ENCODE results near the gene MSH3. TPM values are rescaled to one million over a fixed set of nuclear protein-coding genes. Genes with fewer than 3 reads are reported as not detected.
"Not testable (repeated sequence)": the region's sequence is repeated elsewhere in the genome, so short reads cannot be mapped to it uniquely, and the experiment has no call there.

Gene MSH3
- polyA plus RNA-seq, 5 donors, result 14.4 to 17.5 (median 17.0) TPM

GRCh38 chr5:80790698-80791097 lies 136.2 kb downstream of the MSH3 start:
- no peak for DNase-seq

- no peak for DNase-seq
Measured at GRCh38 chr5:80793354-80793753, 138.9 kb downstream of the MSH3 start.

GRCh38 chr5:80796846-80797245 lies 142.4 kb downstream of the MSH3 start:
- DNase-seq, result no peak

GRCh38 chr5:80797428-80798024 lies 143.1 kb downstream of the MSH3 start:
- no peak for DNase-seq

- DNase-seq, result no peak
Measured at GRCh38 chr5:80798166-80798565, 143.7 kb downstream of the MSH3 start.

- DNase-seq, result no peak
Measured at GRCh38 chr5:80798633-80799032, 144.2 kb downstream of the MSH3 start.

GRCh38 chr5:80799041-80799440 lies 144.6 kb downstream of the MSH3 start:
- DNase-seq, result peak; percentile 5 to 10

- DNase-seq, result no peak
Measured at GRCh38 chr5:80799573-80799972, 145.1 kb downstream of the MSH3 start.

- peak; percentile 8 to 10 for DNase-seq
Measured at GRCh38 chr5:80804332-80804731, 149.9 kb downstream of the MSH3 start.

GRCh38 chr5:80805038-80805437 lies 150.6 kb downstream of the MSH3 start:
- DNase-seq, result no peak

GRCh38 chr5:80806929-80807328 lies 152.5 kb downstream of the MSH3 start:
- no peak for DNase-seq

GRCh38 chr5:80809451-80809850 lies 155.0 kb downstream of the MSH3 start:
- DNase-seq, result no peak

- no peak for DNase-seq
Measured at GRCh38 chr5:80810425-80810824, 156.0 kb downstream of the MSH3 start.

- no peak for DNase-seq
Measured at GRCh38 chr5:80816590-80816989, 162.1 kb downstream of the MSH3 start.

GRCh38 chr5:80820685-80821084 lies 166.2 kb downstream of the MSH3 start:
- no peak for DNase-seq

- no peak for DNase-seq
Measured at GRCh38 chr5:80822640-80823039, 168.2 kb downstream of the MSH3 start.

- DNase-seq, result not testable (repeated sequence)
Measured at GRCh38 chr5:80824159-80824558, 169.7 kb downstream of the MSH3 start.

GRCh38 chr5:80825786-80826460 lies 171.5 kb downstream of the MSH3 start:
- DNase-seq, result peak; percentile 12 to 15

GRCh38 chr5:80834710-80835109 lies 180.3 kb downstream of the MSH3 start:
- DNase-seq, result no peak

GRCh38 chr5:80835128-80835527 lies 180.7 kb downstream of the MSH3 start:
- DNase-seq, result no peak

GRCh38 chr5:80837679-80838078 lies 183.2 kb downstream of the MSH3 start:
- no peak for DNase-seq

GRCh38 chr5:80841026-80841797 lies 186.8 kb downstream of the MSH3 start:
- DNase-seq, result not testable (repeated sequence)

- not testable (repeated sequence) for DNase-seq
Measured at GRCh38 chr5:80846422-80846821, 192.0 kb downstream of the MSH3 start.
